ENCODE measurements around the gene ARHGEF10L.

- TF ChIP-seq SPI1 (IDR thresholded peaks at IDR 0.05; ENCODE audit: borderline replicate concordance, low read depth) (no peak), POLR2AphosphoS5 (IDR thresholded peaks at IDR 0.05; ENCODE audit: low read depth) (no peak)
These were observed 25.2 kb downstream of the ARHGEF10L start for GRCh38 chr1:17564458-17565393.
